Karpas-422 (cell line): Measurements from ENCODE around the gene ABO. TPM values are rescaled to one million over a fixed set of nuclear protein-coding genes. Genes with fewer than 3 reads are reported as not detected.

ENCODE experiments used
- DNase-seq: peaks from one replicate; pipeline ENCODE4 v3.0.0-alpha.2; 2015
- H2AFZ ChIP-seq: fragments of 200-600 bp; sonication (generic); 2 replicates; pipeline ENCODE4 v1.6.1; 2014; ENCODE audit warnings: antibody characterized with exemption, low read length, mixed read lengths
- H3K27ac ChIP-seq: fragments of 200-600 bp; sonication (generic); 2 replicates; pipeline ENCODE4 v1.5.1; 2014; ENCODE audit warnings: mild to moderate bottlenecking, low read length, moderate library complexity
- H3K27me3 ChIP-seq: fragments of 200-600 bp; sonication (generic); 2 replicates; pipeline ENCODE4 v1.6.1; 2014; ENCODE audit warnings: low read length, mixed read lengths
- H3K36me3 ChIP-seq: fragments of 200-600 bp; sonication (generic); 2 replicates; pipeline ENCODE4 v1.6.1; 2014; ENCODE audit warnings: low read length, mixed read lengths; ENCODE audit not compliant: insufficient read depth
- H3K4me1 ChIP-seq: fragments of 200-600 bp; sonication (generic); 2 replicates; pipeline ENCODE4 v1.6.1; 2014; ENCODE audit warnings: mild to moderate bottlenecking, low read length, mixed read lengths
- H3K4me2 ChIP-seq: fragments of 200-600 bp; sonication (generic); 2 replicates; pipeline ENCODE4 v1.6.1; 2014; ENCODE audit warnings: low read length, low read depth, mild to moderate bottlenecking; ENCODE audit not compliant: poor library complexity, severe bottlenecking
- H3K4me3 ChIP-seq: fragments of 200-600 bp; sonication (generic); 2 replicates; pipeline ENCODE4 v1.5.1; 2014; ENCODE audit warnings: mild to moderate bottlenecking, antibody characterized with exemption, low read length, mixed read lengths
- H3K79me2 ChIP-seq: fragments of 200-600 bp; sonication (generic); 2 replicates; pipeline ENCODE4 v1.6.1; 2014; ENCODE audit warnings: mild to moderate bottlenecking, low read length, mixed read lengths
- H3K9ac ChIP-seq: fragments of 200-600 bp; sonication (generic); 2 replicates; pipeline ENCODE4 v1.6.0; 2014; ENCODE audit warnings: low read length
- H3K9me2 ChIP-seq: fragments of 200-600 bp; sonication (generic), shearing (Covaris generic); replicated peaks from 2 replicates; pipeline ENCODE4 v1.6.0; 2014; ENCODE audit warnings: mild to moderate bottlenecking, low read length, moderate library complexity; ENCODE audit not compliant: insufficient read depth
- H3K9me3 ChIP-seq: fragments of 300-700, 200-600 bp; sonication (generic); 2 replicates; pipeline ENCODE4 v1.6.1; 2014; ENCODE audit warnings: low read length, mixed read lengths
- H4K20me1 ChIP-seq: fragments of 200-600 bp; sonication (generic); 2 replicates; pipeline ENCODE4 v1.6.1; 2014; ENCODE audit warnings: mild to moderate bottlenecking, antibody characterized with exemption, low read length, low read depth; ENCODE audit not compliant: insufficient read depth
- total RNA-seq: library from RNA; depleted of rRNA; stranded (reverse); fragments of >200 nt; shearing (Covaris generic); gene quantifications from 2 replicates; pipeline ENCODE4 v1.2.3, GENCODE V29; 2014; ENCODE audit warnings: low replicate concordance

ABO gene
- total RNA-seq, 1 experiment from 2014 or later, result not detected

DNA sequence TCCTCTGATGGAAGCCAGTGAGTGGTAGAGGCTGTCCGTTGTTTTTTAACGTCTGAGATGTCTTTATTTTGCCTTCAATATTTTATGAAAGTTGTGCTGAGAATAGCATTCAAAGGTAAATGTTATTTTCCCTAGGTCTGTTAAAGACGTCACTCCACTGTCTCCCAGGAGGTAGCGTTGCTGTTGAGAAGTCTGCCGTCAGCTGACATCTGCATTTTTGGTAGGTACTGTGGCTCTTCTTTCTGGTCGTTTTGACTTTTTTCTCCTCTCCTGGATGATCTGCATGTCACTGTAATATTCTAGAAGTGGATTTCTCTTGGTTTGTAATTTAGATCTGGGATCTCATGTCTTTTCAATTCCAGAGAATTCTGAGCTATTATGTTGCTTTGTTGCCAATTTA is 34.6 kb upstream of the ABO start:
- H3K9ac ChIP-seq, result no peak overlapping the region
- H3K36me3 ChIP-seq, result no peaks in the 10 kb centered on the region
- H3K27ac ChIP-seq, result no peak overlapping the region
- DNase-seq, result no peak
- H3K9me3 ChIP-seq, result no peaks in the 10 kb centered on the region
- H3K4me3 ChIP-seq, result no peak overlapping the region
- H3K4me1 ChIP-seq, result no peaks in the 10 kb centered on the region
- no peaks in the 10 kb centered on the region for H3K79me2 ChIP-seq
- no peak overlapping the region for H2AFZ ChIP-seq
- no peaks in the 10 kb centered on the region for H3K9me2 ChIP-seq
- H3K4me2 ChIP-seq, result no peak overlapping the region
- H4K20me1 ChIP-seq, result no peaks in the 10 kb centered on the region
- H3K27me3 ChIP-seq, result no peaks in the 10 kb centered on the region

DNA sequence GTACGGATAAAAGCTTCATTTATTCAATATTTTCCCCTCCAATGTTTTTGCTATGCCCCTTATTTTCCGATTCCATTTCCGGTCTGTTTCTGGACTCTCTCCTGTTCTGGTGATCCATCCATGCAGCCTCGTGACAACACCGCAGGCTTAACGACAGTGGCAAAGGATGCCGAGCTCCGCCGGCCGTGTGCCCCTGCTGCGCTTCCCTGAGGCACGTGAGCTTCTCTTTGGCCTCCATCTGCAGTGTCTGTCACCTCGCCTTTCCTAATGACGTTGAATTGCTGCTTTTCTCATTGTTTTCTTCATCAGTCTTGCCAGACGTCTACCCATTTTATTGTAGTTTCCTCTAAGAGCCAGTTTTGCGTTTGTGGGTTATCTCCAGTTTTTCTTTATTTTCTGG is 32.3 kb upstream of the ABO start:
- H3K4me3 ChIP-seq, result no peak overlapping the region
- DNase-seq, result no peak
- no peak overlapping the region for H3K9ac ChIP-seq
- no peaks in the 10 kb centered on the region for H3K9me2 ChIP-seq
- H3K79me2 ChIP-seq, result no peaks in the 10 kb centered on the region
- no peak overlapping the region for H2AFZ ChIP-seq
- no peaks in the 10 kb centered on the region for H3K4me1 ChIP-seq
- no peak overlapping the region for H3K4me2 ChIP-seq
- H3K27me3 ChIP-seq, result no peaks in the 10 kb centered on the region
- H4K20me1 ChIP-seq, result no peaks in the 10 kb centered on the region
- no peaks in the 10 kb centered on the region for H3K36me3 ChIP-seq
- no peaks in the 10 kb centered on the region for H3K9me3 ChIP-seq
- H3K27ac ChIP-seq, result no peak overlapping the region

DNA sequence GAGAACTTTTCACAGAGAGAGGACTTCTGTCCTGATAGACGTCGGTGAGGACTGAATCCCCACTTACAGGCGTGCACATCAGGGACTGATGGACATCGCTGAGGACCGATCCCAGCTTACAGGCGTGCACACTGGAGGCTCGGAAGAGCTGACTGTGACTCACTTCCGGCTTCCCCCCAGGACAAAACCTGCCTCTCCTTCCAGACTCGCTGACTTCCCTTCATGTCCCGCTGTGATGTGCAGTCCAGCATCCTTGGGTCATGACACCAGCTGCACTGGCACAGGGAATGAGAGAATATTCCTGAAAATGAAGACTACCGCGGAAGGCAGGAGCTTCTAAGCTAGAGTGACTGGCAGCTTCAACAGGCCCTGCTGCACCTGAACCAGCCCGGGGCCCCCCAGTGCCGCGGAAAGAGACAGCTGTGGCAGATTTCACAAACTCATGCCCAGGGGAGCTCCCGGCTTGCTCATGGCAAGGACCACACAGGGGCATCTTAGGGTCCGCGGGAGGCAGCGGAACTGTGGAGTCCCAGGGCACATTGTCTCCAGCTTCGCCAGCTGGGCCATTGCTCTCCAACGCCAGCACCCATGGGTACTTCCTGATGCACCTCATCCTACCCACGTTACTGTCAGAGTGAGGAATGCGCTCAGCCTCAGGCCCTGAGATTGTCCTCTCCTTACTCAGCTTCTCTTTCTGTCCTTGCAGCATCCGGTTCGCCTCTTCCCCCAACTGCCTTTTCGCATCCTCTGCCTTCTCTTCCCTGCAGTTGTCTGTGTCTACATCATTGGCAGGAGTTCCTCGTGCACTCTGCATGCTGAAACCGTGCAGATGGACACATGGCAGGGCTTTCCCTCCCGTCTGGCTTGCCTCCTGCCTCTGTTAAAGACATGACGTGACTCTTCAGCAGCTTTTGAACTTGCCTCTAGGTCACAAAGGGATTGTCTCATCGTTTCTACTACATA is 31.5 kb upstream of the ABO start:
- Histone ChIP-seq H3K4me1 (no peaks in the 10 kb centered on the region), H3K27ac (no peak overlapping the region), H3K9ac (no peak overlapping the region), H3K36me3 (no peaks in the 10 kb centered on the region), H3K4me2 (no peak overlapping the region), H3K27me3 (no peaks in the 10 kb centered on the region), H3K9me2 (no peaks in the 10 kb centered on the region), H4K20me1 (no peaks in the 10 kb centered on the region), H2AFZ (no peak overlapping the region), H3K79me2 (no peaks in the 10 kb centered on the region), H3K4me3 (no peak overlapping the region), H3K9me3 (no peaks in the 10 kb centered on the region)
- no peak for DNase-seq

DNA sequence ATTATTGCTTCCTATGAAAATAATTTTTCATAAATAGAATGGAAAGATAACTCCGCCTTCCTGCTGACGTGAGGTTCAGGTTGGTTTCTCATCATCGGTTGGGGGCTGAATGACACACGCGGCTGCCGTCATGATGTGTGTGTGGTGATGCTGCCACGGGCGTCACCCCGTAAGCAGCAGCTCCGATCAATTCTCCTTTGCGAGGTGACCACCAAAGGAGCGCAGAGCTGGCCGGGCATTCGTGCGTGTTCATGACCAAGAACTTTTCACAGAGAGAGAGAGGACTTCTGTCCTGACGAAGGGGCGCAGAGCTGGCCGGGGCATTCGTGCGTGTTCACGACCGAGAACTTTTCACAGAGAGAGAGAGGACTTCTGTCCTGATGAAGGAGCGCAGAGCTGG is 30.7 kb upstream of the ABO start:
- Histone ChIP-seq H3K27ac (no peak overlapping the region), H3K9me2 (no peaks in the 10 kb centered on the region), H3K4me2 (no peak overlapping the region), H4K20me1 (no peaks in the 10 kb centered on the region), H3K27me3 (no peaks in the 10 kb centered on the region), H3K4me1 (no peaks in the 10 kb centered on the region), H3K9ac (no peak overlapping the region), H2AFZ (no peak overlapping the region), H3K4me3 (no peak overlapping the region), H3K79me2 (no peaks in the 10 kb centered on the region), H3K36me3 (no peaks in the 10 kb centered on the region), H3K9me3 (no peaks in the 10 kb centered on the region)
- DNase-seq, result no peak

DNA sequence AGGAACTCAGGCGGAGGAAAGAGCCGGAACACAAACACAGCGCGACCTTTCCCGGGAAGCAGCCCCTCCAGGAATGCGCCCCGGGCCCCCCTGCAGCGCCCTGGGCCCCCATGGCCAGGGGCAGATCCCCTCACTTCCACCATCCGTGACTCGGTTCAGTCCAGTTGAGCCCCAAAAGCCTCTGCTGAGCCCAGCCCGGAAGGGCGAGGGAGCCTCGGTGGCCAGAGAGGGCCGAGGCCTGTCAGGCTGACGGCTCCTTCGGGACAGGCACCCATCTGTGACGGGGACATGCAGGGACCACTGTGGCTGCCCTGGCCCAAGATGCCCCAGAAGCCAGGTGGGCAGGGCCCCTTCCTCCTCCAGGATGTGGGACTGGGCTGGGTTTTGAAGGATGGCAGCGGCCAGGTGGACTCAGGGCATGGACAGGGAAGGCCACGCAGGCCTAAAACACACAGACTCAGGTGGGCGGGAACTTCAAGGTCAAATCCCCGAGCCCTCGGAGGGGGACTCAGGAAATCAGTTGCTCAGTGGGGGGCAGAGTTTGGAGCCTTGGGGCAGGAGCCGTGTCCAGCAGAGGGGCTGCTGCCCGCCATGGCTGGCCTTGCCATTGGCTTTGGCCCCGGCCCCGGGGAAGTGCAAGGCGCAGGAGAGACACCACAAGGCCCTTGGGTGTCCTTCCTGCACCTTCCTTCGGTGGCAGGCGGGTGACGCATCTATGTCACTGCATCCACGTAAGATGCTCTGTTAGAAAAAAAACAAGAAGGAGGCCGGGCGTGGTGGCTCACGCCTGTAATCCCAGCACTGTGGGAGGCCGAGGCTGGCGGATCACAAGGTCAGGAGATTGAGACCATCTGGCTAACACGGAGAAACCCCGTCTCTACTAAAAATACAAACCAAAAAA is 29.7 kb upstream of the ABO start:
- DNase-seq, result no peak
- H2AFZ ChIP-seq, result no peak overlapping the region
- H3K27ac ChIP-seq, result no peak overlapping the region
- H4K20me1 ChIP-seq, result no peaks in the 10 kb centered on the region
- no peaks in the 10 kb centered on the region for H3K9me3 ChIP-seq
- no peak overlapping the region for H3K4me2 ChIP-seq
- H3K4me1 ChIP-seq, result no peaks in the 10 kb centered on the region
- no peaks in the 10 kb centered on the region for H3K27me3 ChIP-seq
- no peaks in the 10 kb centered on the region for H3K9me2 ChIP-seq
- no peaks in the 10 kb centered on the region for H3K36me3 ChIP-seq
- H3K79me2 ChIP-seq, result no peaks in the 10 kb centered on the region
- H3K9ac ChIP-seq, result no peak overlapping the region
- H3K4me3 ChIP-seq, result no peak overlapping the region

DNA sequence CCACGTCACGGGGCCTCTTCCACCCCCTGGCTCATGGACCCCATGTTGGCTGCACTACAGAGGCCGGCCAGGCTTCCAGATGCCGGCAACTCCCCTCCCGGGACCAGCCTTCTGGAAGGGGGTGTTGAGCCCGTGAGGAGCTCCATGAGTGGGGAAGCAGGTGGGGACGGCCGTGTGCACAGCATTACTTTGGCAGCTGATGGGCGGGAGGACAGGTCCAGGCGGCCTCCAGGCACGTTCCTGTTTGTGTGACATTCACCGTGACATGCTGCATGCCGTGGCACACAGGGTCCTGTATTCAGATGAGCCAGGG is 29.1 kb upstream of the ABO start:
- H3K4me2 ChIP-seq, result no peak overlapping the region
- no peaks in the 10 kb centered on the region for H3K9me3 ChIP-seq

DNA sequence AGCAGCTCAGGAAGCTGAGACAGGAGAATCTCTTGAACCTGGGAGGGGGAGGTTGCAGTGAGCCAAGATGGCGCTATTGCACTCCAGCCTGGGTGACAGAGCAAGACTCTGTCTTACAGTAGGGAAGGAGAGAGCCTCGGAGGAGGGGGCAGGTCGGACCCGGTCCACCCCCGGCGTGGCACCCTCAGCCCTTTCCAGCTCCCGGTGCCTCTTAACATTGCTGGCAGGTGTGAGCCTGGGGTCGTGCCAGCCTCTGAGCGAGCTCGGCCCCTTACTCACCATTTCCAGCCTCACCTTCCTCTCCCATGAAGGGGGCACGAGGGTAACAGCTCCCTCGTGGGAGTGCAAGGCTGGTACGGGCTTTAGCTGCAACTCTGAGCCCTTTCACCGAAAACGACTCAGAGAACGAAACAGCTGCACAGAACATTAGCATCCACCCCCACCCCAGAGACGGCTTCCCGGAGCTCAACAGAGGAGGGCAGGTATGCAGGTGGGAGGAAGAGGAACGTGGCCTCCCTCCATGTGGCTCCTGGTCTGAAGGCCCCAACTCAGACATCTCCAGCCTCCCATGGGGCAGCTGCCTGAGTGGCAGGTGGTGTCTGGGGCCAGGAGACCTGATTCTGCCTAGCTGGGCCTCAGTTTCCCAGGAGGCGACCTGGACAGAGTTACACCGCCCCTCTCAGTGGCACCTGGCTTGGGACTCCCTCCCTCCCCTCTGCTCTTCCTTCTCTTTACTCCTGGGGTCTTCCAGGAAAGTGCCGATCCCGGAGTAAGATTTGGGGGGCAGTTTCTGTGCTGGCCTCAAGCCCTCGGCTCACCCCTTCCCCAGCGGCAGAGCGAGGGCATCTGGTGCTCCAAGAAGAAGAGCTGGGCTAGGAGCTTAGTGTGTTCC is 28.5 kb upstream of the ABO start:
- Histone ChIP-seq H3K79me2 (no peaks in the 10 kb centered on the region), H4K20me1 (no peaks in the 10 kb centered on the region), H2AFZ (no peak overlapping the region), H3K27me3 (no peaks in the 10 kb centered on the region), H3K27ac (no peak overlapping the region), H3K9ac (no peak overlapping the region), H3K9me2 (no peaks in the 10 kb centered on the region), H3K9me3 (no peaks in the 10 kb centered on the region), H3K4me3 (no peak overlapping the region), H3K4me2 (no peak overlapping the region), H3K4me1 (no peaks in the 10 kb centered on the region), H3K36me3 (no peaks in the 10 kb centered on the region)
- DNase-seq, result no peak

More for the DNA sequence above, 29.1 kb upstream of the ABO start:
- Histone ChIP-seq H3K36me3 (no peaks in the 10 kb centered on the region), H3K4me1 (no peaks in the 10 kb centered on the region), H2AFZ (no peak overlapping the region), H3K79me2 (no peaks in the 10 kb centered on the region), H3K27ac (no peak overlapping the region), H3K9me2 (no peaks in the 10 kb centered on the region), H3K4me3 (no peak overlapping the region), H4K20me1 (no peaks in the 10 kb centered on the region), H3K9ac (no peak overlapping the region), H3K27me3 (no peaks in the 10 kb centered on the region)
- no peak for DNase-seq
